ENCODE results near the gene ZNHIT6.

The ZNHIT6 gene

GRCh38 chr1:85707267-85707989 lies 805 bp downstream of the ZNHIT6 start:
- Histone ChIP-seq H3K4me1 (ENCODE audit: insufficient read depth, low read length, severe bottlenecking) (peaks cover 22% of the 10 kb centered on the region), H3K4me3 (ENCODE audit: low read depth, low read length, poor library complexity, severe bottlenecking) (peak overlapping the region; percentile 83), H2AFZ (ENCODE audit: low read length) (no peak overlapping the region), H3K27ac (ENCODE audit: low read depth, low read length, poor library complexity, severe bottlenecking) (no peak overlapping the region), H3K9me2 (ENCODE audit: low read depth, low read length) (no peaks in the 10 kb centered on the region), H3K27me3 (ENCODE audit: insufficient read depth, low read length) (no peaks in the 10 kb centered on the region), H4K20me1 (ENCODE audit: insufficient read depth, low read length) (no peaks in the 10 kb centered on the region), H3K79me2 (ENCODE audit: insufficient read depth, low read length) (peaks cover 23% of the 10 kb centered on the region), H3F3A (ENCODE audit: insufficient read depth, low read length) (no peaks in the 10 kb centered on the region), H3K4me2 (ENCODE audit: low read length) (peak overlapping the region; percentile 90), H3K9me3 (ENCODE audit: low read length) (no peaks in the 10 kb centered on the region), H3K9ac (ENCODE audit: low read length) (peak overlapping the region; percentile 76), H3K36me3 (ENCODE audit: insufficient read depth, low read length) (peaks cover 38% of the 10 kb centered on the region)
- TF ChIP-seq CTCF (IDR thresholded peaks at IDR 0.05; ENCODE audit: low read length) (no peak), EZH2 (IDR thresholded peaks at IDR 0.05; ENCODE audit: borderline replicate concordance, low read length) (no peak)

- Histone ChIP-seq H3F3A (ENCODE audit: insufficient read depth, low read length) (no peaks in the 10 kb centered on the region), H3K4me3 (ENCODE audit: low read depth, low read length, poor library complexity, severe bottlenecking) (peak overlapping the region; percentile 83), H3K4me2 (ENCODE audit: low read length) (peak overlapping the region; percentile 10; the same call in 1 of the 2 replicates), H3K27ac (ENCODE audit: low read depth, low read length, poor library complexity, severe bottlenecking) (no peak overlapping the region), H3K79me2 (ENCODE audit: insufficient read depth, low read length) (peaks cover 23% of the 10 kb centered on the region), H4K20me1 (ENCODE audit: insufficient read depth, low read length) (no peaks in the 10 kb centered on the region), H3K9ac (ENCODE audit: low read length) (no peak overlapping the region), H3K36me3 (ENCODE audit: insufficient read depth, low read length) (peaks cover 53% of the 10 kb centered on the region), H3K27me3 (ENCODE audit: insufficient read depth, low read length) (no peaks in the 10 kb centered on the region), H2AFZ (ENCODE audit: low read length) (no peak overlapping the region), H3K4me1 (ENCODE audit: insufficient read depth, low read length, severe bottlenecking) (peaks cover 22% of the 10 kb centered on the region), H3K9me2 (ENCODE audit: low read depth, low read length) (no peaks in the 10 kb centered on the region), H3K9me3 (ENCODE audit: low read length) (no peaks in the 10 kb centered on the region)
- TF ChIP-seq EZH2 (IDR thresholded peaks at IDR 0.05; ENCODE audit: borderline replicate concordance, low read length) = no peak
- no peak for TF ChIP-seq CTCF (IDR thresholded peaks at IDR 0.05; ENCODE audit: low read length)
These were observed 2.3 kb downstream of the ZNHIT6 start for GRCh38 chr1:85705940-85706339.

GRCh38 chr1:85700422-85700821 lies 7.8 kb downstream of the ZNHIT6 start:
- H3K4me1 ChIP-seq (ENCODE audit: insufficient read depth, low read length, severe bottlenecking) = no peaks in the 10 kb centered on the region
- TF ChIP-seq CTCF (IDR thresholded peaks at IDR 0.05; ENCODE audit: low read length) (no peak), EZH2 (IDR thresholded peaks at IDR 0.05; ENCODE audit: borderline replicate concordance, low read length) (no peak)
- peaks cover 5% of the 10 kb centered on the region; the same call in 1 of the 2 replicates for H3K79me2 ChIP-seq (ENCODE audit: insufficient read depth, low read length)
- peaks cover 84% of the 10 kb centered on the region for H3K36me3 ChIP-seq (ENCODE audit: insufficient read depth, low read length)
- H3K4me3 ChIP-seq (ENCODE audit: low read depth, low read length, poor library complexity, severe bottlenecking) = no peak overlapping the region
- no peaks in the 10 kb centered on the region for H3K27me3 ChIP-seq (ENCODE audit: insufficient read depth, low read length)
- H3F3A ChIP-seq (ENCODE audit: insufficient read depth, low read length) = no peaks in the 10 kb centered on the region
- no peak overlapping the region for H2AFZ ChIP-seq (ENCODE audit: low read length)
- no peaks in the 10 kb centered on the region for H3K9me3 ChIP-seq (ENCODE audit: low read length)
- H3K4me2 ChIP-seq (ENCODE audit: low read length) = no peak overlapping the region
- H4K20me1 ChIP-seq (ENCODE audit: insufficient read depth, low read length) = no peaks in the 10 kb centered on the region
- no peak overlapping the region for H3K27ac ChIP-seq (ENCODE audit: low read depth, low read length, poor library complexity, severe bottlenecking)
- no peaks in the 10 kb centered on the region for H3K9me2 ChIP-seq (ENCODE audit: low read depth, low read length)
- H3K9ac ChIP-seq (ENCODE audit: low read length) = no peak overlapping the region

All from OCI-LY1 (cell line).